DMS53 (cell line): Measurements from ENCODE around the gene CERS6.
"Not testable (repeated sequence)": the region's sequence is repeated elsewhere in the genome, so short reads cannot be mapped to it uniquely, and the experiment has no call there.

Experiments
- DNase-seq: peaks from one replicate; lab custom pipeline; 2025; lab: John Stamatoyannopoulos, UW

The CERS6 gene

GRCh38 chr2:168773719-168774521 lies 317.8 kb downstream of the CERS6 start:
- peak; percentile 87 for DNase-seq

GRCh38 chr2:168775837-168776236 lies 319.8 kb downstream of the CERS6 start:
- no peak for DNase-seq

GRCh38 chr2:168780669-168781071 lies 324.6 kb downstream of the CERS6 start:
- DNase-seq: no peak

- no peak for DNase-seq
These were observed 325.2 kb downstream of the CERS6 start for GRCh38 chr2:168781191-168781817.

- no peak for DNase-seq
These were observed 326.2 kb downstream of the CERS6 start for GRCh38 chr2:168782271-168782670.

- DNase-seq: no peak
These were observed 328.9 kb downstream of the CERS6 start for GRCh38 chr2:168784993-168785392.

GRCh38 chr2:168787098-168787781 lies 331.2 kb downstream of the CERS6 start:
- DNase-seq: no peak

GRCh38 chr2:168787782-168788376 lies 331.8 kb downstream of the CERS6 start:
- DNase-seq: no peak

- no peak for DNase-seq
These were observed 333.7 kb downstream of the CERS6 start for GRCh38 chr2:168789776-168790175.

- DNase-seq: no peak
These were observed 334.3 kb downstream of the CERS6 start for GRCh38 chr2:168790226-168790902.

- DNase-seq: not testable (repeated sequence)
These were observed 335.1 kb downstream of the CERS6 start for GRCh38 chr2:168791140-168791539.

- DNase-seq: no peak
These were observed 337.5 kb downstream of the CERS6 start for GRCh38 chr2:168793596-168793995.

GRCh38 chr2:168794968-168795367 lies 338.9 kb downstream of the CERS6 start:
- no peak for DNase-seq

GRCh38 chr2:168796090-168796577 lies 340.1 kb downstream of the CERS6 start:
- DNase-seq: peak; percentile 79

- DNase-seq: no peak
These were observed 340.7 kb downstream of the CERS6 start for GRCh38 chr2:168796583-168797285.

- no peak for DNase-seq
These were observed 341.2 kb downstream of the CERS6 start for GRCh38 chr2:168797286-168797655.

GRCh38 chr2:168798076-168798887 lies 342.2 kb downstream of the CERS6 start:
- no peak for DNase-seq

- DNase-seq: no peak
These were observed 342.9 kb downstream of the CERS6 start for GRCh38 chr2:168798888-168799410.

- peak; percentile 13 for DNase-seq
These were observed 345.4 kb downstream of the CERS6 start for GRCh38 chr2:168801471-168801870.
